CD4-positive, alpha-beta T cell treated with Interleukin-10 for 1 hour (primary cell): ENCODE measurements around the gene CD300LB.

ENCODE experiments used
- DNase-seq: peaks from one replicate; pipeline ENCODE4 v3.0.0-alpha.2; 2020

CD300LB gene

GRCh38 chr17:74547736-74548135, 16.5 kb upstream of the CD300LB start:
- no peak for DNase-seq

- no peak for DNase-seq
Measured at GRCh38 chr17:74547264-74547663, 16.0 kb upstream of the CD300LB start.

GRCh38 chr17:74546586-74546985, 15.3 kb upstream of the CD300LB start:
- no peak for DNase-seq

GRCh38 chr17:74545843-74546230, 14.6 kb upstream of the CD300LB start, which contains the start of gene CD300C:
TSS of gene CD300C (minus strand) at chr17:74546115. CDS start at chr17:74545782, 333 bp downstream.
- peak; percentile 15 for DNase-seq

GRCh38 chr17:74544991-74545842, 13.9 kb upstream of the CD300LB start:
- no peak for DNase-seq

GRCh38 chr17:74543891-74544760, 12.9 kb upstream of the CD300LB start:
- no peak for DNase-seq

GRCh38 chr17:74543406-74543805, 12.1 kb upstream of the CD300LB start:
- no peak for DNase-seq

GRCh38 chr17:74542727-74543383, 11.6 kb upstream of the CD300LB start:
- no peak for DNase-seq

GRCh38 chr17:74542166-74542565, 10.9 kb upstream of the CD300LB start:
- no peak for DNase-seq

- DNase-seq, result no peak
Measured at GRCh38 chr17:74541176-74542111, 10.2 kb upstream of the CD300LB start.

- no peak for DNase-seq
Measured at GRCh38 chr17:74539281-74539820, 8.1 kb upstream of the CD300LB start.

GRCh38 chr17:74536890-74537289, 5.6 kb upstream of the CD300LB start:
- DNase-seq, result no peak

GRCh38 chr17:74532115-74532514, 840 bp upstream of the CD300LB start:
- peak; percentile 47 for DNase-seq

GRCh38 chr17:74530831-74531150, 484 bp downstream of the CD300LB start:
- no peak for DNase-seq

GRCh38 chr17:74529243-74529642, 2.0 kb downstream of the CD300LB start:
- DNase-seq, result no peak

- DNase-seq, result peak; percentile 23
Measured at GRCh38 chr17:74528491-74529199, 2.6 kb downstream of the CD300LB start.

GRCh38 chr17:74527756-74528155, 3.5 kb downstream of the CD300LB start:
- DNase-seq, result no peak

- DNase-seq, result no peak
Measured at GRCh38 chr17:74527081-74527480, 4.2 kb downstream of the CD300LB start.

GRCh38 chr17:74526681-74527080, 4.6 kb downstream of the CD300LB start:
- no peak for DNase-seq

GRCh38 chr17:74525781-74526288, 5.4 kb downstream of the CD300LB start:
- no peak for DNase-seq

GRCh38 chr17:74525465-74525725, 5.9 kb downstream of the CD300LB start:
- no peak for DNase-seq
